Measurements from ENCODE around the gene SAV1. TPM values are rescaled to one million over a fixed set of nuclear protein-coding genes. Genes with fewer than 3 reads are reported as not detected.
"Not testable (repeated sequence)": the region's sequence is repeated elsewhere in the genome, so short reads cannot be mapped to it uniquely, and the experiment has no call there.

Gene SAV1
- polyA plus RNA-seq, 1 of the 3 experiments (the other 2 are of a cell fraction): 8.9 TPM

DNA sequence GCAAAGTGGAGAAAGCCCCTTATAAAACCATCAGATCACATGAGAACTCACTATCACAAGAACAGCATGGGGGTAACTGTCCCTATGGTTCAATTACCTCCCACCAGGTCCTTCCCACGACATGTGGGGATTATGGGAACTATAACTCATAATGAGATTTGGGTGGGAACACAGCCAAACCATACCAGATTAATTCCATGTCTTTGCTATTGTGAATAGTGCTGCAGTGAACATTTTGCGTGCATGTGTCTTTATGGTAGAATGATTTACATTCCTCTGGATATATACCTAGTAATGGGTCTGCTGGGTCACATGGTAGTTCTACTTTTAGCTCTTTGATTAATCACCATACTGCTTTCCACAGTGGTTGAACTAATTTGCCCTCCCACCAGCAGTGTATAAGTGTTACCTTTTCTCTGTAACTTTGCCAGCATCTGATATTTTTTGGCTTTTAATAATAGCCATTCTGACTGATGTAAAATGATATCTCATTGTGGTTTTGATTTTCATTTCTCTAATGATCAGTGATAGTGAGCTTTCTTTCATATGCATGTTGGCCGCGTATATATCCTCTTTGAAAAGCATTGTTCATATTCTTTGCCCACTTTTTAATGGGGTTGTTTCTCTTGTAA, 29.7 kb upstream of the SAV1 start:
- no peaks in the 10 kb centered on the region for H3K79me2 ChIP-seq (ENCODE audit: insufficient read depth)
- no peak overlapping the region for H2AFZ ChIP-seq (ENCODE audit: low read depth)
- ChIA-PET CTCF (interaction anchor here (1.4 kb wide), 1 partner anchor 155 kb away, joined by 3 read pairs; no protein-coding TSS in a partner anchor), POLR2A (no interaction called here)
- 62% methylated on average over 4 of the region's 4 CpGs for WGBS (ENCODE audit: low lambda C conversion rate)
- no peak for TF ChIP-seq TAF1 (IDR thresholded peaks at IDR 0.05; ENCODE audit: borderline replicate concordance, low read depth, low read length)
- TF ChIP-seq TCF12 (IDR thresholded peaks at IDR 0.05): no peak
- TF ChIP-seq NRF1 (IDR thresholded peaks at IDR 0.05; ENCODE audit: low read depth, low read length): no peak
- no peak for TF ChIP-seq RCOR1 (IDR thresholded peaks at IDR 0.05; ENCODE audit: low read length)
- no peak overlapping the region for H3K4me2 ChIP-seq
- H3F3A ChIP-seq (replicated peaks; ENCODE audit: insufficient read depth): peaks cover 5% of the 10 kb centered on the region
- H3K4me1 ChIP-seq (ENCODE audit: control insufficient read depth in 1 of 2, insufficient read depth in 2 of 2, low read depth in 1 of 2, low read length in 1 of 2): no peaks in the 10 kb centered on the region
- H3K9me2 ChIP-seq: no peaks in the 10 kb centered on the region
- DNase-seq: no peak
- no peak overlapping the region for H3K9ac ChIP-seq
- H3K27me3 ChIP-seq (ENCODE audit: insufficient read depth): no peaks in the 10 kb centered on the region
- H3K9me3 ChIP-seq: no peaks in the 10 kb centered on the region
- no peaks in the 10 kb centered on the region for H4K20me1 ChIP-seq (ENCODE audit: insufficient read depth)
- no peak overlapping the region for H3K4me3 ChIP-seq (ENCODE audit: low read depth in 2 of 2, low read length in 1 of 2)
- H3K27ac ChIP-seq (ENCODE audit: low read depth in 2 of 2, low read length in 1 of 2): no peak overlapping the region
- no peaks in the 10 kb centered on the region for H3K36me3 ChIP-seq (replicated peaks in 1 of 2; ENCODE audit: control insufficient read depth in 1 of 2, insufficient read depth in 2 of 2, low read length in 1 of 2)

DNA sequence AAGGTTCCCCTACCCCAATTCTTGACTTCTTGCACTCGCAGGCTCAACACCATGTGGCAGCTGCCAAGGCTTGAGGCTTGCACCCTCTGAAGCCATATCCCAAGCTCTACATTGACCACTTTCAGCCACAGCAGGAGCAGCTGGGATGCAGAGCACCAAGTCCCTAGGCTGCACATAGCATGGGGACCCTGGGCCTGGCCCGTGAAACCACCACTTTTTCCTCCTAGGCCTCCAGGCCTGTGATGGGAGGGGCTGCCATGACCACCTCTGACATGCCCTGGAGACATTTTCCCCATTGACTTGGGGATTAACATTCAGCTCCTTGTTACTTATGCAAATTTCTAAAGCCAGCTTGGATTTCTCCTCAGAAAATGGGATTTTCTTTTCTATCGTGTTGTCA, 26.2 kb upstream of the SAV1 start:
- WGBS (ENCODE audit: low lambda C conversion rate): 72% methylated on average over 3 of the region's 3 CpGs
- H3K9ac ChIP-seq; H4K20me1 ChIP-seq (ENCODE audit: insufficient read depth); H3K36me3 ChIP-seq (replicated peaks in 1 of 2; ENCODE audit: control insufficient read depth in 1 of 2, insufficient read depth in 2 of 2, low read length in 1 of 2); H2AFZ ChIP-seq (ENCODE audit: low read depth); H3K9me2 ChIP-seq; H3K4me1 ChIP-seq (ENCODE audit: control insufficient read depth in 1 of 2, insufficient read depth in 2 of 2, low read depth in 1 of 2, low read length in 1 of 2); H3F3A ChIP-seq (replicated peaks; ENCODE audit: insufficient read depth); H3K27me3 ChIP-seq (ENCODE audit: insufficient read depth); H3K79me2 ChIP-seq (ENCODE audit: insufficient read depth); DNase-seq; H3K9me3 ChIP-seq; POLR2A ChIA-PET; H3K4me2 ChIP-seq; H3K27ac ChIP-seq (ENCODE audit: low read depth in 2 of 2, low read length in 1 of 2); H3K4me3 ChIP-seq (ENCODE audit: low read depth in 2 of 2, low read length in 1 of 2): not testable (repeated sequence)
- CTCF ChIA-PET: interaction anchor here (0.6 kb wide), 2 partner anchors 94 to 220 kb away, joined by 3 read pairs; no protein-coding TSS in a partner anchor

DNA sequence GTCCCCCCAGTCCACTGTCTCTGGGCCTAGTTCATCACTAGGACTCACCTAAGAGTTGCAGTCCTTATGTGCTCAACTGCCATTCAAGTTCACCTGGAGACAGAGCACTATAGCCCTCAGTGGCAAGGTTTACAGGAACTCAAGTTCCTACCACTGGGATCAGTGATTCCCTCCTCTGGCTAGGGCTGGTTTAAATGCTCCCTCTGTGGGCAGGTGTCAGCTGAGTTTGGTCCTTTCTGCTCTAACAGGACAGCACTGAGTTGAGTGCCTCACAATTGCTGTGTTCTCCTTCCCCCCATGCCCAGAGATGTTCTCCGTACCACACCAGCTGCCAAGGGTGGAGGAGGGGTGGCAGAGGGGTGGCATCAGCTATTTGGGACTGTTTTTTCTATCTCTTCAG, 20.8 kb upstream of the SAV1 start:
- no peaks in the 10 kb centered on the region for H3K9me3 ChIP-seq
- H3F3A ChIP-seq (replicated peaks; ENCODE audit: insufficient read depth): no peaks in the 10 kb centered on the region
- H3K27me3 ChIP-seq (ENCODE audit: insufficient read depth): no peaks in the 10 kb centered on the region
- no peak overlapping the region for H2AFZ ChIP-seq (ENCODE audit: low read depth)
- POLR2A ChIA-PET: no interaction called here
- WGBS (ENCODE audit: low lambda C conversion rate): no CpG with 5 or more reads among the region's 1 CpG
- no peak for DNase-seq
- no peaks in the 10 kb centered on the region for H4K20me1 ChIP-seq (ENCODE audit: insufficient read depth)
- CTCF ChIA-PET: interaction anchor here (0.9 kb wide), 1 partner anchor 29 kb away, joined by 3 read pairs; no protein-coding TSS in a partner anchor
- H3K36me3 ChIP-seq (replicated peaks in 1 of 2; ENCODE audit: control insufficient read depth in 1 of 2, insufficient read depth in 2 of 2, low read length in 1 of 2): no peaks in the 10 kb centered on the region
- H3K9me2 ChIP-seq: no peaks in the 10 kb centered on the region
- H3K9ac ChIP-seq: no peak overlapping the region
- no peak overlapping the region for H3K4me3 ChIP-seq (ENCODE audit: low read depth in 2 of 2, low read length in 1 of 2)
- no peak for TF ChIP-seq ELF1 (IDR thresholded peaks at IDR 0.05)
- TF ChIP-seq MXI1 (IDR thresholded peaks at IDR 0.05; ENCODE audit: low read depth, low read length): no peak
- TF ChIP-seq NRF1 (IDR thresholded peaks at IDR 0.05; ENCODE audit: low read depth, low read length): no peak
- TF ChIP-seq FOXM1 (IDR thresholded peaks at IDR 0.05; ENCODE audit: low read depth): no peak
- TF ChIP-seq RFX5 (IDR thresholded peaks at IDR 0.05; ENCODE audit: low read length): no peak
- H3K27ac ChIP-seq (ENCODE audit: low read depth in 2 of 2, low read length in 1 of 2): no peak overlapping the region
- no peaks in the 10 kb centered on the region for H3K79me2 ChIP-seq (ENCODE audit: insufficient read depth)
- no peaks in the 10 kb centered on the region for H3K4me1 ChIP-seq (ENCODE audit: control insufficient read depth in 1 of 2, insufficient read depth in 2 of 2, low read depth in 1 of 2, low read length in 1 of 2)
- H3K4me2 ChIP-seq: no peak overlapping the region

Data from SK-N-SH (cell line).